CD14-positive monocyte (primary cell): ENCODE measurements around the gene TLR7. TPM values are rescaled to one million over a fixed set of nuclear protein-coding genes. Genes with fewer than 3 reads are reported as not detected.

Source experiments
- DNase-seq, 3 donors: peaks; one replicate each; pipeline ENCODE4 v3.0.0-alpha.2; 2011 to 2022
- H2AFZ ChIP-seq: 2 replicates; pipeline ENCODE4 v1.6.0; 2012; ENCODE audit warnings: mild to moderate bottlenecking, low read depth, low read length, inconsistent platforms; ENCODE audit not compliant: insufficient read depth, poor library complexity, severe bottlenecking
- H3K27ac ChIP-seq, 2 donors: 1 replicate in 1 of 2; 2 replicates in 1 of 2; pipeline ENCODE4 v1.5.1; 2012 to 2013; ENCODE audit warnings: low read length in 2 of 2, control low read depth in 1 of 2, inconsistent platforms in 1 of 2, low read depth in 1 of 2, mild to moderate bottlenecking in 1 of 2
- H3K27me3 ChIP-seq, 2 donors: one replicate each; pipeline versions ENCODE4 v1.6.0 to v1.6.1; 2011 to 2013; ENCODE audit warnings: low read length in 2 of 2; ENCODE audit not compliant: control insufficient read depth in 2 of 2, insufficient read depth in 2 of 2
- H3K36me3 ChIP-seq, 2 donors: replicated peaks in 1 of 2; 1 replicate in 1 of 2; 2 replicates in 1 of 2; pipeline versions ENCODE4 v1.5.1 to v1.6.1; 2012 to 2013; ENCODE audit warnings: low read length in 2 of 2, control low read depth in 1 of 2, inconsistent platforms in 1 of 2, mild to moderate bottlenecking in 1 of 2; ENCODE audit not compliant: insufficient read depth in 2 of 2, control insufficient read depth in 1 of 2
- H3K4me1 ChIP-seq, 2 donors: 1 replicate in 1 of 2; 2 replicates in 1 of 2; pipeline versions ENCODE4 v1.5.1 to v1.6.1; 2012 to 2013; ENCODE audit warnings: low read length in 2 of 2, control low read depth in 1 of 2, inconsistent platforms in 1 of 2, mild to moderate bottlenecking in 1 of 2, moderate library complexity in 1 of 2; ENCODE audit not compliant: insufficient read depth in 2 of 2, control insufficient read depth in 1 of 2
- H3K4me2 ChIP-seq: replicated peaks from 2 replicates; pipeline ENCODE3; 2012; ENCODE audit warnings: low read length, moderate library complexity, mild to moderate bottlenecking; ENCODE audit not compliant: poor library complexity, severe bottlenecking; ENCODE audit errors: extremely low read depth
- H3K4me3 ChIP-seq, 3 experiments: fragments of 200-600 bp in 1 of 3; sonication (generic) in 1 of 3; replicated peaks in 1 of 3; 1 replicate in 2 of 3; 2 replicates in 1 of 3; pipeline ENCODE4 v1.5.1; 2011 to 2013; ENCODE audit warnings: low read length in 3 of 3, mild to moderate bottlenecking in 3 of 3, control low read depth in 2 of 3, low read depth in 2 of 3, inconsistent platforms in 1 of 3, moderate library complexity in 1 of 3
- H3K79me2 ChIP-seq: 2 replicates; pipeline ENCODE4 v1.6.0; 2012; ENCODE audit warnings: mild to moderate bottlenecking, control low read depth, inconsistent platforms, low read length, moderate library complexity; ENCODE audit not compliant: insufficient read depth
- H3K9ac ChIP-seq: 2 replicates; pipeline ENCODE4 v1.6.0; 2017; ENCODE audit warnings: low read length, mild to moderate bottlenecking; ENCODE audit not compliant: insufficient read depth, poor library complexity, severe bottlenecking
- H3K9me3 ChIP-seq, 2 donors: replicated peaks in 1 of 2; 1 replicate in 1 of 2; 2 replicates in 1 of 2; pipeline versions ENCODE4 v1.5.1 to v1.6.1; 2012 to 2013; ENCODE audit warnings: low read length in 2 of 2, control low read depth in 1 of 2; ENCODE audit not compliant: control insufficient read depth in 1 of 2, insufficient read depth in 1 of 2
- H4K20me1 ChIP-seq: 2 replicates; pipeline ENCODE4 v1.6.0; 2012; ENCODE audit warnings: mild to moderate bottlenecking, low read length, control low read depth, moderate library complexity; ENCODE audit not compliant: insufficient read depth
- H3K27ac Mint-ChIP-seq, 7 donors: one replicate each; pipeline ENCODE4 v1.8.0; 2020; ENCODE audit warnings: mild to moderate bottlenecking in 7 of 7, mixed read lengths in 7 of 7, moderate library complexity in 6 of 7, inconsistent platforms in 2 of 7
- H3K27me3 Mint-ChIP-seq, 3 donors: one replicate each; pipeline ENCODE4 v1.8.0; 2021 to 2022; ENCODE audit warnings: low read depth in 3 of 3, mild to moderate bottlenecking in 3 of 3, mixed read lengths in 3 of 3, moderate library complexity in 3 of 3, inconsistent platforms in 1 of 3
- H3K36me3 Mint-ChIP-seq, 2 donors: one replicate each; pipeline ENCODE4 v1.8.0; 2020; ENCODE audit warnings: mixed read lengths in 2 of 2, inconsistent platforms in 1 of 2, mild to moderate bottlenecking in 1 of 2
- H3K4me1 Mint-ChIP-seq: one replicate; pipeline ENCODE4 v1.8.0; 2020; ENCODE audit warnings: mild to moderate bottlenecking, mixed read lengths
- H3K4me3 Mint-ChIP-seq, 2 donors: one replicate each; pipeline ENCODE4 v1.8.0; 2020; ENCODE audit warnings: mild to moderate bottlenecking in 2 of 2, mixed read lengths in 2 of 2, moderate library complexity in 1 of 2
- H3K9me3 Mint-ChIP-seq, 7 donors: one replicate each; pipeline ENCODE4 v1.8.0; 2020 to 2022; ENCODE audit warnings: mixed read lengths in 7 of 7, mild to moderate bottlenecking in 6 of 7, moderate library complexity in 6 of 7, inconsistent platforms in 2 of 7
- CTCF ChIP-seq: fragments of 200-600 bp; IDR thresholded peaks from one replicate; pipeline ENCODE4 v1.8.0; 2022; ENCODE audit warnings: antibody characterized with exemption, mild to moderate bottlenecking
- WGBS: methylation state at CpG from one replicate; pipeline ENCODE4 v1.1.5; 2013; ENCODE audit warnings: missing lambda C conversion rate; ENCODE audit not compliant: insufficient coverage; 5-methylcytosine and 5-hydroxymethylcytosine counted together
- intact Hi-C, 2 donors: fragments of 100-400 bp; cut with micrococcal nuclease; formaldehyde crosslinking; loops; one replicate each; pipeline versions ENCODE4 v1.15.0 to v1.15.1; 2023
- polyA plus RNA-seq, 3 donors: library from polyadenylated mRNA; depleted of rRNA in 1 of 3; unstranded in 2 of 3; stranded (reverse) in 1 of 3; fragments of 300-500 nt in 2 of 3; fragments of >200 nt in 1 of 3; fragmentation: Illumina TruSeq in 2 of 3; gene quantifications; 1 replicate in 2 of 3; 2 replicates in 1 of 3; pipeline ENCODE4 v1.2.3, GENCODE V29; 2012 to 2021

The TLR7 gene
- polyA plus RNA-seq, 3 donors = 4.2 to 27.3 (median 23.0) TPM

GRCh38 chrX:12930150-12930549, 63.3 kb downstream of the TLR7 start:
- intact Hi-C loops = no loop called here
- H3K9me3 Mint-ChIP-seq = peaks cover 2 to 39% (median 7%) of the 10 kb centered on the region in 7 donors
- no peak overlapping the region for H3K9ac ChIP-seq
- no CpG with 5 or more reads among the region's 2 CpGs for WGBS
- no peak overlapping the region for H3K4me3 ChIP-seq
- no peaks in the 10 kb centered on the region for H3K4me1 ChIP-seq
- H2AFZ ChIP-seq = no peak overlapping the region
- no peak for DNase-seq
- H3K27me3 Mint-ChIP-seq = peaks cover 0 to 47% (median 0%) of the 10 kb centered on the region in 3 donors
- peaks cover 0 to 49% of the 10 kb centered on the region in 2 donors for H3K27me3 ChIP-seq
- H4K20me1 ChIP-seq = no peaks in the 10 kb centered on the region
- H3K4me2 ChIP-seq = no peak overlapping the region
- no peak for TF ChIP-seq CTCF
- no peaks in the 10 kb centered on the region for H3K79me2 ChIP-seq
- H3K4me1 Mint-ChIP-seq = peaks cover 10% of the 10 kb centered on the region
- no peak overlapping the region for H3K27ac ChIP-seq
- no peak overlapping the region for H3K27ac Mint-ChIP-seq
- no peaks in the 10 kb centered on the region for H3K36me3 ChIP-seq
- H3K9me3 ChIP-seq = peaks cover 4 to 5% of the 10 kb centered on the region in 2 donors
- H3K36me3 Mint-ChIP-seq = no peaks in the 10 kb centered on the region
- H3K4me3 Mint-ChIP-seq = no peak overlapping the region

GRCh38 chrX:12932244-12932643, 65.4 kb downstream of the TLR7 start:
- no peak overlapping the region for H3K4me3 Mint-ChIP-seq
- no CpG with 5 or more reads among the region's 1 CpG for WGBS
- peaks cover 0 to 46% of the 10 kb centered on the region in 2 donors for H3K27me3 ChIP-seq

More at GRCh38 chrX:12932244-12932643, 65.4 kb downstream of the TLR7 start:
- Mint-ChIP-seq H3K9me3 (peaks cover 2 to 41% (median 7%) of the 10 kb centered on the region in 7 donors), H3K36me3 (no peaks in the 10 kb centered on the region), H3K27ac (no peak overlapping the region), H3K4me1 (peaks cover 10% of the 10 kb centered on the region), H3K27me3 (peaks cover 0 to 53% (median 0%) of the 10 kb centered on the region in 3 donors)
- TF ChIP-seq CTCF = no peak
- H2AFZ ChIP-seq = no peak overlapping the region
- no peak overlapping the region for H3K4me2 ChIP-seq
- H3K9ac ChIP-seq = no peak overlapping the region
- no peak overlapping the region for H3K4me3 ChIP-seq
- intact Hi-C loops = no loop called here
- no peak for DNase-seq
- no peaks in the 10 kb centered on the region for H3K36me3 ChIP-seq
- no peaks in the 10 kb centered on the region for H3K79me2 ChIP-seq
- H3K9me3 ChIP-seq = peaks cover 4 to 6% of the 10 kb centered on the region in 2 donors
- H3K27ac ChIP-seq = no peak overlapping the region
- H4K20me1 ChIP-seq = no peaks in the 10 kb centered on the region
- H3K4me1 ChIP-seq = no peaks in the 10 kb centered on the region
